Parathyroid adenoma (tissue), 2 donors: Measurements from ENCODE around the gene MXRA7.

Experiments used
- H2AFZ ChIP-seq: fragments of 300-600 bp; sonication (generic); one replicate; pipeline ENCODE4 v1.7.0; 2017; ENCODE audit warnings: antibody characterized with exemption, mild to moderate bottlenecking
- H3K27ac ChIP-seq: fragments of 300-600 bp; sonication (generic); one replicate; pipeline ENCODE4 v1.7.0; 2017
- H3K27me3 ChIP-seq: fragments of 300-600 bp; sonication (generic); one replicate; pipeline ENCODE4 v1.7.0; 2017; ENCODE audit warnings: low read length; ENCODE audit not compliant: control insufficient read depth, insufficient read depth
- H3K36me3 ChIP-seq: fragments of 300-600 bp; sonication (generic); one replicate; pipeline ENCODE4 v1.7.0; 2017; ENCODE audit warnings: low read length; ENCODE audit not compliant: control insufficient read depth, insufficient read depth
- H3K4me1 ChIP-seq: fragments of 300-600 bp; sonication (generic); one replicate; pipeline ENCODE4 v1.7.0; 2017; ENCODE audit warnings: control low read depth
- H3K4me2 ChIP-seq: fragments of 300-600 bp; sonication (generic); one replicate; pipeline ENCODE4 v1.7.0; 2017; ENCODE audit warnings: low read length
- H3K4me3 ChIP-seq: fragments of 300-600 bp; sonication (generic); one replicate; pipeline ENCODE4 v1.7.0; 2017; ENCODE audit warnings: low read depth, low read length
- H3K79me2 ChIP-seq: fragments of 300-600 bp; sonication (generic); one replicate; pipeline ENCODE4 v1.7.0; 2017; ENCODE audit warnings: control low read depth
- H3K9ac ChIP-seq: fragments of 300-600 bp; sonication (generic); one replicate; pipeline ENCODE4 v1.7.0; 2017; ENCODE audit warnings: mild to moderate bottlenecking
- H3K9me3 ChIP-seq: fragments of 300-600 bp; sonication (generic); one replicate; pipeline ENCODE4 v1.7.0; 2017; ENCODE audit warnings: low read length; ENCODE audit not compliant: control insufficient read depth
- CTCF ChIP-seq: fragments of 300-600 bp; sonication (generic); IDR thresholded peaks from one replicate; pipeline ENCODE4 v1.7.0; 2017; ENCODE audit warnings: antibody characterized with exemption, mild to moderate bottlenecking
- donor health status: primary hyperparathyroidism.

The MXRA7 gene

DNA sequence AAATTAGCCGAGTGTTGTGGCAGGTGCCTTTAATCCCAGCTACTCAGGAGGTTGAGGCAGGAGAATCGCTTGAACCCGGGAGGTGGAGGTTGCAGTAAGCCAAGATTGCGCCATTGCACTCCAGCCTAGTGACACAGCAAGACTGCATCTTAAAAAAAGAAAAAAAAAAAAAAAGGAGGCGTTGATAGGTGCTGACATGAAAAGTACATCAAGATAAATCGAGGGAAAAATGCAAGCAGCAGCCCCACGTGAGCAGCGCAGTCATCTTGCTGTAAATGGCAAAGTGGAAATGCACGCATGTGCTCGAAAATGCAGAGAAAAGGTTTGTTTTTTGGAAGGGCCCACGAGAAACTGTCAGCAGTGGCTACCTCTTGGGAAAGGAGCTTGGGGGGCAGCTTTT lies 20.9 kb downstream of the MXRA7 start:
- TF ChIP-seq CTCF: no peak
- H3K4me2 ChIP-seq: peak overlapping the region; percentile 58
- H3K9me3 ChIP-seq: no peaks in the 10 kb centered on the region
- peak overlapping the region; percentile 12 for H3K27ac ChIP-seq
- no peaks in the 10 kb centered on the region for H3K27me3 ChIP-seq
- H3K79me2 ChIP-seq: peaks cover 49% of the 10 kb centered on the region
- H3K4me1 ChIP-seq: peaks cover 15% of the 10 kb centered on the region
- H3K9ac ChIP-seq: no peak overlapping the region
- no peak overlapping the region for H3K4me3 ChIP-seq
- H3K36me3 ChIP-seq: no peaks in the 10 kb centered on the region
- no peak overlapping the region for H2AFZ ChIP-seq

DNA sequence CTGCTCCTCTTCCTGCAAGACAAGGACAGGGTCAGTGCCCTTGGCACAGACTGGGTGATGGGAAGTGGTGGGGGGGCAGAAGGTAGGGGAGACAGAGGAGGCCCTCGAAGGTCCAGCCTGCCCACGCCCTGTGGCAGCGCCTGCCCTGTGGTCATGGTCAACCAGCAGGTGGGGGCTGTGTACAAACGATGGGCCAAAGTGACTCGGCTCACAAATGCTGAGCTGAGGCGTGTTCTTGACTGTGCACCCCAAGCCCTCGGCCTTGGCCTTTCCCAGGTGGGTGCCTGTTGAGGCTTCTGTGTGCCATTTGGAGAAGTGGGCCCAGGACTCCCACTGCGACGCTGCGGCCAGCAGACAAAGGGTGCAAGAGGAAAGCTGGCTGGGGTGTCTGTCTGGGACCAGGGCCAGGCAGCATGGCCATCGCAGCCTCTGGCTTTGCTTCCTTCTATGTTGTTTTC lies 22.6 kb downstream of the MXRA7 start:
- peak overlapping the region; percentile 13 for H3K4me2 ChIP-seq
- peaks cover 11% of the 10 kb centered on the region for H3K4me1 ChIP-seq
- H3K79me2 ChIP-seq: peaks cover 53% of the 10 kb centered on the region
- H3K4me3 ChIP-seq: no peak overlapping the region
- H3K9ac ChIP-seq: no peak overlapping the region
- no peak overlapping the region for H2AFZ ChIP-seq
- H3K36me3 ChIP-seq: no peaks in the 10 kb centered on the region
- no peaks in the 10 kb centered on the region for H3K27me3 ChIP-seq
- H3K9me3 ChIP-seq: no peaks in the 10 kb centered on the region
- no peak overlapping the region for H3K27ac ChIP-seq
- peak; percentile 25 for TF ChIP-seq CTCF

DNA sequence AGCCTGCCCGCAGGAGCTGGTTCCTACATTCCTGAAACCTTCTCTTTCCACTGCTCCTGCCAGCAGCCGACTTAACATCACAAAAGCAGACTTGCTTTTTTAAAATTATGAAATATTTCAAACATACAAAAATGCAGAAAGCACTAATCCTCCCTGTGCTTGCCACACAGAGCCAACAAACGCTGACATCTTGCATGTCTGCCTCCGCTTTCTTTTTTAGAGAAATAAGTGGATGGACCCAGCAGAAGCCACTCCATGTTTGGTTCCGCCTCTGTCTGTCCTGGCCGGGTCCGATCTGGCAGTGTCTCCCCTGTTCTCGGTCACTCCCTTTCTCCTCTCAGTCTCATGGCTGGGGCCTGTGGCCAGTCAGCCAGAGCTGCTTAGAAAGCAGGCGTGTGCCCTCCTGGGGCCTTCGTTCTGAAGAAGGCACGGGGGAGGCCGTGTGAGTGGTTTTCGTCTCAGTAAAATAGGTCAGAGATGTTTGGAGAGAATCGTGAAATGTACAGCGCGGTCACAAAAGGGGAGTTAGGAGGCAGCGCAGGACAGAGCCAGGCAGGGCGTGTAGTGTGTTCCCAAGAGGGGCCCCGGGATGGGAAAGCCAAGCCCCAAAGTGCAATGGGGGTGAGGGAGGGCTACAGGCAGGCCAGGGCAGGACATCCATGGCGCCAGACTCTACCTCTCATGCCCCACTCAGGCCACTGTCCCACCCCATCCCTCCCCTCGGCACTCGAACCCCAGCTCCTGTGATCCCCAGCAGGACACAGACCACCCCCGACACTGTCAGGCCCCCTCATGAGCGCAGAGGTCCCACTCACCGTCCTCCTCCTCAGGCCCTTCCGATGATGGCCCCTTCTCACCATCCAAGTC lies 23.2 kb downstream of the MXRA7 start:
- Histone ChIP-seq H3K4me3 (no peak overlapping the region), H3K4me1 (peaks cover 11% of the 10 kb centered on the region), H3K9me3 (no peaks in the 10 kb centered on the region), H3K36me3 (no peaks in the 10 kb centered on the region), H2AFZ (no peak overlapping the region), H3K27me3 (no peaks in the 10 kb centered on the region), H3K27ac (no peak overlapping the region), H3K79me2 (peaks cover 53% of the 10 kb centered on the region), H3K4me2 (no peak overlapping the region), H3K9ac (no peak overlapping the region)
- no peak for TF ChIP-seq CTCF

DNA sequence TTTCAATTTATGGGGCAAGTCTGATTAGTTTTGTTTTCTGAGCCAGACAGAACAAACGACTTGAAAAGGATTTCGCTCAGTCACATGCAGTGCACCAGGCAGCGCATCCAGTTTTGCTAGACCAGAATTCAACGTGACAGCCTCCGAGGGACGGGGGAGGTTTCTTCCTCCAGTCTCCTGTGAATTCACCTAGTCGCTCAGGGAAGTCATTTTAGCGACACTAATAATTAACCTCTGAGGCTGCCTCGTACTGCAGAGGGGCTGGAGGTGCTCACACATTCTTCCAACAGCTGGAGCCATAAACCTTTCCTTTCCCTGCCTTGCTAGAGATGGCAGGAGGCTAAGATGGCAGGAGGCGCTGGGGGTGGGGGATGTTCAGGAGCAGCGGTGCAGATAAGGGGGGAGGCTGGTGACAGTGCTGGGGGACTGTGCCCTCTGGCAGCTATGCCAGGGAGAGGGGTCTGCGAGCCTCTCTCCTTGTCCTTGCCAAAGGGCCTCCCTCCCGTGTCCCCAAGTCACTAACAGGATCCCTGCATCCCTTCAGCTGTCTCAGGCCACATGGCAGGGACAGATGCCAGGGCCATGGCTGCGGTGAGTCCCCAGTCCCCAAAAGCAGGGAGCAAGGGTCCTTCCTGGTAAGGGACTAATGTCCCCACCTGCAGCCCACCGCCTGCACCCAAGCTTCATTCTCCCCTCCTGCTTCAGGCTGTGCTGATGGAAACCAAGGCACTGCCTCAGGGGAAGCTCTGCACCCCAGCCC lies 24.0 kb downstream of the MXRA7 start:
- Histone ChIP-seq H3K4me2 (no peak overlapping the region), H3K9ac (no peak overlapping the region), H3K4me1 (peaks cover 11% of the 10 kb centered on the region), H2AFZ (no peak overlapping the region), H3K36me3 (no peaks in the 10 kb centered on the region), H3K79me2 (peaks cover 49% of the 10 kb centered on the region), H3K27ac (no peak overlapping the region), H3K27me3 (no peaks in the 10 kb centered on the region), H3K4me3 (no peak overlapping the region), H3K9me3 (no peaks in the 10 kb centered on the region)
- no peak for TF ChIP-seq CTCF
